Esophagus muscularis mucosa (tissue), 3 donors: ENCODE measurements around the gene ARHGEF10L.

Experiments
- CTCF ChIP-seq, 3 experiments: fragments of 200-600 bp in 2 of 3; fragments of 450-650 bp in 1 of 3; sonication (generic) in 2 of 3; IDR thresholded peaks; one replicate each; pipeline ENCODE4 v1.5.1; 2017 to 2019; ENCODE audit warnings: antibody characterized with exemption in 3 of 3, mild to moderate bottlenecking in 2 of 3, moderate library complexity in 1 of 3
- POLR2A ChIP-seq: fragments of 450-650 bp; IDR thresholded peaks from one replicate; pipeline ENCODE4 v1.6.1; 2017; ENCODE audit warnings: antibody characterized with exemption, moderate library complexity, mild to moderate bottlenecking, low read depth

DNA sequence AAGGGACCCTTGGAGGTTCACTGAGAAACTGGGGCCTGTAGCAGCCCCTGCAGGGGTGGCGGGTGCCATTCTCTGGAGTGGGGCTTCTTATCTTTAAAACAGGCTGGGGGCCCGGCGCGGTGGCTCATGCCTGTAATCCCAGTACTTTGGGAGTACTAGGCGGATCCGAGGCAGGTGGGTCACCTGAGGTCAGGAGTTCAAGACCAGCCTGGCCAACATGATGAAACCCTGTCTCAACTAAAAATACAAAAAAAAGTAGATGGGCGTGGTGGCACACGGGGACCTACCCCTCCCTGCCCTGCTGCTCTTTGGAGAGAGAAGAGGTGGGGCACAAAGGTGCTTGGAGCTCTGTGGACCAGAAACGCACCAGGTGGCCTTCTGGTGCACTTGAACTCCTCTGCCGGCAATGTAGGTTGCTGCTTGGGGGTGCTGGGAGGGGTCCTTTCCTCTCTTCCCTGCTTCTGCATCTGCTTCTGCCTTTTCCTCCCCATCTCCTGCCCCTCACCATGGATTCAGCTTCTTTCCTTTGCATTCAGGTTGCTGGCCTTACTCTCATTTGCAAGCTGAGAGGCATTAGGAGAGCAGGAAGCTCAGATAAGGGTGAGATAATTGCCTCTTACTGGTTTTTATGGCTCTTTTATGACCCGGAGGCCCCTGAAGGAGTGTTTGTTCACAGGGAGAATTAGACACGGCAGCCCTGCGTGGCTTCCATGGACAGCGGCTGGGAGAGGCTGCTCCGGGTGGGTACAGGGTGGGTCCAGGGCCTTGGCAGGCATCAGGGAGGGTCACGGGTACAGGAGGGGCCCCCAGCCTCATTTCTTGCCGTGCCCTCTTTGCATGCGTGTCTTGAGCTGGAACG lies 57.4 kb downstream of the ARHGEF10L start:
- no peak for TF ChIP-seq CTCF (IDR thresholded peaks at IDR 0.05)
- no peak for TF ChIP-seq POLR2A
